Measurements from ENCODE around the gene GSG1L2.

DNA sequence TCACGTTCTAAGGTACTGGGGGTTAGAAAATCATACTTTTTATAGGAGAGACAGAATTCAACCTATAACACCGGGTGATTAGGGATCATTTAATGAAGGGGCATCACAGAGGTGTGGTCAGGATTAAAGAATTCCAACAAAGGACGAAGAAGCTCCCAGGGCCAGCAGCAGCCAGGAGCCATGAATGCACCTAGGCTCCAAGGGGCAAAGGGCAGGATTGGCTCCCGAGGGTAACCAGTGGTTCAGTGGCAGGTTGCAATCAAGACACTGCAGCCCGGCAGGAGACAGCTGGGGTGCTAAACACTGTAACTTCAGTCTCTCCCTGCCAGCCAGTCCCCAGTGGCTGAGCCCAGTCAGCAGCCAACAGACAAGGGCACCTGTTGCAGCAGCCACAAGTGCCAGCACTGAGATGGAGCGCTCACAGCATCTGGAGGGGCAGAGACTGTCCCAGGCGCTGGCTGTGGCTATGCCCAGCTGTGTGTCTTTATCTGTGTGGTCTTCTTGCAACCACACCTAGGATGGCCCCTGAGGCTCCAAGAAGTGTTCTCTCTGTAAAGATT, 54.4 kb downstream of the GSG1L2 start:
- no peak for TF ChIP-seq EP300 (IDR thresholded peaks at IDR 0.05)
- TF ChIP-seq RCOR1 (IDR thresholded peaks at IDR 0.05; ENCODE audit: low read depth, low read length): no peak
- no peak for TF ChIP-seq MAZ (IDR thresholded peaks at IDR 0.05; ENCODE audit: borderline replicate concordance, low read depth, low read length)
- no peak for TF ChIP-seq TP53 (CRISPR knock-in tag; IDR thresholded peaks at IDR 0.05)
- TF ChIP-seq, protein P1, sequence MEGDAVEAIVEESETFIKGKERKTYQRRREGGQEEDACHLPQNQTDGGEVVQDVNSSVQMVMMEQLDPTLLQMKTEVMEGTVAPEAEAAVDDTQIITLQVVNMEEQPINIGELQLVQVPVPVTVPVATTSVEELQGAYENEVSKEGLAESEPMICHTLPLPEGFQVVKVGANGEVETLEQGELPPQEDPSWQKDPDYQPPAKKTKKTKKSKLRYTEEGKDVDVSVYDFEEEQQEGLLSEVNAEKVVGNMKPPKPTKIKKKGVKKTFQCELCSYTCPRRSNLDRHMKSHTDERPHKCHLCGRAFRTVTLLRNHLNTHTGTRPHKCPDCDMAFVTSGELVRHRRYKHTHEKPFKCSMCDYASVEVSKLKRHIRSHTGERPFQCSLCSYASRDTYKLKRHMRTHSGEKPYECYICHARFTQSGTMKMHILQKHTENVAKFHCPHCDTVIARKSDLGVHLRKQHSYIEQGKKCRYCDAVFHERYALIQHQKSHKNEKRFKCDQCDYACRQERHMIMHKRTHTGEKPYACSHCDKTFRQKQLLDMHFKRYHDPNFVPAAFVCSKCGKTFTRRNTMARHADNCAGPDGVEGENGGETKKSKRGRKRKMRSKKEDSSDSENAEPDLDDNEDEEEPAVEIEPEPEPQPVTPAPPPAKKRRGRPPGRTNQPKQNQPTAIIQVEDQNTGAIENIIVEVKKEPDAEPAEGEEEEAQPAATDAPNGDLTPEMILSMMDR (IDR thresholded peaks at IDR 0.05): no peak
- TF ChIP-seq CHD4 (IDR thresholded peaks at IDR 0.05; ENCODE audit: borderline replicate concordance): no peak
- TF ChIP-seq RAD21 (conservative IDR thresholded peaks at IDR 0.05 in 1 of 2, IDR thresholded peaks at IDR 0.05 in 1 of 2): no peak
- TF ChIP-seq JUN (IDR thresholded peaks at IDR 0.05): no peak
- TF ChIP-seq HEYL (CRISPR knock-in tag; IDR thresholded peaks at IDR 0.05): no peak
- no peak for TF ChIP-seq GATA3 (IDR thresholded peaks at IDR 0.05; ENCODE audit: borderline replicate concordance)

Data from A549 (cell line).